ENCODE results near the gene CCNJL.

DNA sequence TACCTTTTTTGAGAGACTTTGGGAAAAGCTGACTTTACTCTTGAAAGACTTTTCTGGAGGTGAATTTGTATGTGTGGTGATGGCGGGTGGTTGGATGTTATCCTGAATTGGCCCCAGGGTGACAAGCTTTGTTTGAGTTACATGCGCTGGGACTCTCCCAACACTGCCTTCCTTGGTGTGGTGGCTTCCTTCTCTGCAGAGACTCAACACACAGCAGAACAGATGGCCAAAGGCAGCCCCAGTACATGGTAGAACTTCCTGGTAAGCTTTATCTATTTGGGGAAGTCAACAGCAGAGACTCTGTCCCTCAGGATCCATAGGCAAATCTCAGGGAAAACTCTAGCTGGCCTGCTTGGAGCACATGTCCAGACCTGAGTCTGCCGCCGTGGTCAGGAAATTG lies 39.9 kb upstream of the CCNJL start:
- TF ChIP-seq, protein P1, sequence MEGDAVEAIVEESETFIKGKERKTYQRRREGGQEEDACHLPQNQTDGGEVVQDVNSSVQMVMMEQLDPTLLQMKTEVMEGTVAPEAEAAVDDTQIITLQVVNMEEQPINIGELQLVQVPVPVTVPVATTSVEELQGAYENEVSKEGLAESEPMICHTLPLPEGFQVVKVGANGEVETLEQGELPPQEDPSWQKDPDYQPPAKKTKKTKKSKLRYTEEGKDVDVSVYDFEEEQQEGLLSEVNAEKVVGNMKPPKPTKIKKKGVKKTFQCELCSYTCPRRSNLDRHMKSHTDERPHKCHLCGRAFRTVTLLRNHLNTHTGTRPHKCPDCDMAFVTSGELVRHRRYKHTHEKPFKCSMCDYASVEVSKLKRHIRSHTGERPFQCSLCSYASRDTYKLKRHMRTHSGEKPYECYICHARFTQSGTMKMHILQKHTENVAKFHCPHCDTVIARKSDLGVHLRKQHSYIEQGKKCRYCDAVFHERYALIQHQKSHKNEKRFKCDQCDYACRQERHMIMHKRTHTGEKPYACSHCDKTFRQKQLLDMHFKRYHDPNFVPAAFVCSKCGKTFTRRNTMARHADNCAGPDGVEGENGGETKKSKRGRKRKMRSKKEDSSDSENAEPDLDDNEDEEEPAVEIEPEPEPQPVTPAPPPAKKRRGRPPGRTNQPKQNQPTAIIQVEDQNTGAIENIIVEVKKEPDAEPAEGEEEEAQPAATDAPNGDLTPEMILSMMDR (IDR thresholded peaks at IDR 0.05; ENCODE audit: poor library complexity) = no peak
- no peak for TF ChIP-seq EZH2 (IDR thresholded peaks at IDR 0.05; ENCODE audit: borderline replicate concordance)

Measured in hepatocyte (in vitro differentiated cells).